Muscle of leg (tissue), 11 donors: ENCODE data around the gene NOXO1. TPM values are rescaled to one million over a fixed set of nuclear protein-coding genes. Genes with fewer than 3 reads are reported as not detected.

Source experiments
- DNase-seq: peaks from one replicate; pipeline ENCODE4 v3.0.0; 2013
- H3K27ac ChIP-seq: one replicate; pipeline ENCODE4 v1.5.1; 2013; ENCODE audit warnings: mild to moderate bottlenecking, low read length, control low read depth
- H3K27me3 ChIP-seq: one replicate; pipeline ENCODE4 v1.6.1; 2013; ENCODE audit warnings: low read length; ENCODE audit not compliant: control insufficient read depth, insufficient read depth
- H3K36me3 ChIP-seq: one replicate; pipeline ENCODE4 v1.6.1; 2013; ENCODE audit warnings: low read length; ENCODE audit not compliant: control insufficient read depth, insufficient read depth
- H3K4me1 ChIP-seq: one replicate; pipeline ENCODE4 v1.6.1; 2013; ENCODE audit warnings: low read length; ENCODE audit not compliant: control insufficient read depth, insufficient read depth
- H3K4me3 ChIP-seq: one replicate; pipeline ENCODE4 v1.5.1; 2013; ENCODE audit warnings: low read length, control low read depth
- H3K9me3 ChIP-seq: replicated peaks from 2 replicates; pipeline ENCODE4 v1.6.1; 2013; ENCODE audit warnings: low read depth, low read length; ENCODE audit not compliant: control insufficient read depth
- WGBS: methylation state at CpG from one replicate; pipeline ENCODE4 v1.1.5; 2013; ENCODE audit warnings: missing lambda C conversion rate; ENCODE audit not compliant: insufficient coverage; 5-methylcytosine and 5-hydroxymethylcytosine counted together
- polyA plus RNA-seq, 8 donors: library from polyadenylated mRNA; unstranded; fragments of 120-200 nt; gene quantifications; one replicate each; pipeline versions ENCODE4 v1.2.1 to v1.2.3, GENCODE V29; 2013; ENCODE audit warnings: inconsistent platforms in 1 of 8, low replicate concordance in 1 of 8; ENCODE audit not compliant: insufficient read length in 8 of 8, insufficient read depth in 1 of 8
- total RNA-seq: library from RNA; stranded (reverse); fragments of 120-200 nt; gene quantifications from one replicate; pipeline ENCODE4 v1.2.4, GENCODE V29; 2013

Gene NOXO1
- total and polyA plus RNA-seq, 9 donors = 0.29 to 1.7 (median 0.89) TPM

DNA sequence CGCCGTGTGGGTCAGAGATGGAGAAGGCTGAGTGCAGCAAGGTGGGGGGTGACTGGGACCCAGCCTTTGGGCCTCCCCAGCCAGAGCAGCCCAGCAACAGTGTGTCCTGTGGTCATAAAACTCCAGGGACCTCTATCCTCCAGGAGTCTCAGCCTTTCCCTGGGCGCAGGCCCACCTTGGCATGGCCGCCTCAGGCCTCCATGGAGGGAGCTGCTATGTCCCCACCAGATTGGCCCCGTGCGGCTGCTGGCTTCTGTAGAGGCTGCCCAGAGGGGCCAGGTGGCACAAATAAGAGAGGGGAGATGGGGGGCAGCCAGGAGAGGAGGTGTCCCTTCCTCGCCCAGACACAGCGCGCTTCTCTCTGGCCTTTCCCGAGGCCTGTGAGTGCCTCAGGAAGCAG lies 5.9 kb upstream of the NOXO1 start:
- 82% methylated on average over 8 of the region's 10 CpGs for WGBS
- no peaks in the 10 kb centered on the region for H3K9me3 ChIP-seq
- peaks cover 26% of the 10 kb centered on the region for H3K36me3 ChIP-seq
- H3K4me3 ChIP-seq = no peak overlapping the region
- H3K27ac ChIP-seq = no peak overlapping the region
- DNase-seq = no peak
- peaks cover 57% of the 10 kb centered on the region for H3K27me3 ChIP-seq
- H3K4me1 ChIP-seq = peaks cover 52% of the 10 kb centered on the region

DNA sequence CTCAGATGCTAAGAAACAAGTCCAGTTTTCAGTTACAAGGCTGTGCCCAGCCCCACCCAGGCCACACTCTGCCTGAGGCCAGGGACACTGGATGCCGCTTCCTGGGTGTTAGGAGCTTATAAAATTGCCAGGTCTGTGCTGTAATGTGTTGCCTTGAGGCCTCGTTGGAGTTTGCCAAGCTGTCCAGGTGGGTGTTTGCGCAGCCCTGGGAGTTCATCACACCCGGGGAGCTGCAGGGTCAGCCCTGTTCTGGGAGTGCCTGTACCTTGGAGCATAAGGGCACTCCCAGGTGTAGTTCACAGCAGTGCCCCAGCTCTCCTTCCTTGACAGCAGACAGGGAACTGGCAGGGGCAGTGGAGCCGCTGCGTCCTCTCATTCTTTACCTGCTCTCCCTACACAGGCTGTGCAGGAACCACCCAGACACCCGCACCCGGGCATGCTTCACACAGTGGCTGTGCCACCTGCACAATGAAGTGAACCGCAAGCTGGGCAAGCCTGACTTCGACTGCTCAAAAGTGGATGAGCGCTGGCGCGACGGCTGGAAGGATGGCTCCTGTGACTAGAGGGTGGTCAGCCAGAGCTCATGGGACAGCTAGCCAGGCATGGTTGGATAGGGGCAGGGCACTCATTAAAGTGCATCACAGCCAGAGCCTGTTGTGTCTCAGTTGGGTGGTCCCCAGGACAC lies 4.3 kb upstream of the NOXO1 start:
- DNase-seq = no peak
- H3K27ac ChIP-seq = no peak overlapping the region
- no peak overlapping the region for H3K4me3 ChIP-seq
- H3K4me1 ChIP-seq = peaks cover 55% of the 10 kb centered on the region
- H3K36me3 ChIP-seq = peaks cover 26% of the 10 kb centered on the region
- WGBS = 93% methylated on average over 13 of the region's 14 CpGs
- H3K9me3 ChIP-seq = no peaks in the 10 kb centered on the region
- peaks cover 60% of the 10 kb centered on the region for H3K27me3 ChIP-seq

GRCh38 chr16:1984347-1985225 lies 3.3 kb upstream of the NOXO1 start:
- no peaks in the 10 kb centered on the region for H3K9me3 ChIP-seq
- no peak overlapping the region for H3K27ac ChIP-seq
- peaks cover 26% of the 10 kb centered on the region for H3K36me3 ChIP-seq
- peak overlapping the region; percentile 64 for H3K4me3 ChIP-seq
- WGBS = 7% methylated on average over 51 of the region's 58 CpGs
- DNase-seq = peak; percentile 43
- H3K27me3 ChIP-seq = peaks cover 64% of the 10 kb centered on the region
- peaks cover 60% of the 10 kb centered on the region for H3K4me1 ChIP-seq

DNA sequence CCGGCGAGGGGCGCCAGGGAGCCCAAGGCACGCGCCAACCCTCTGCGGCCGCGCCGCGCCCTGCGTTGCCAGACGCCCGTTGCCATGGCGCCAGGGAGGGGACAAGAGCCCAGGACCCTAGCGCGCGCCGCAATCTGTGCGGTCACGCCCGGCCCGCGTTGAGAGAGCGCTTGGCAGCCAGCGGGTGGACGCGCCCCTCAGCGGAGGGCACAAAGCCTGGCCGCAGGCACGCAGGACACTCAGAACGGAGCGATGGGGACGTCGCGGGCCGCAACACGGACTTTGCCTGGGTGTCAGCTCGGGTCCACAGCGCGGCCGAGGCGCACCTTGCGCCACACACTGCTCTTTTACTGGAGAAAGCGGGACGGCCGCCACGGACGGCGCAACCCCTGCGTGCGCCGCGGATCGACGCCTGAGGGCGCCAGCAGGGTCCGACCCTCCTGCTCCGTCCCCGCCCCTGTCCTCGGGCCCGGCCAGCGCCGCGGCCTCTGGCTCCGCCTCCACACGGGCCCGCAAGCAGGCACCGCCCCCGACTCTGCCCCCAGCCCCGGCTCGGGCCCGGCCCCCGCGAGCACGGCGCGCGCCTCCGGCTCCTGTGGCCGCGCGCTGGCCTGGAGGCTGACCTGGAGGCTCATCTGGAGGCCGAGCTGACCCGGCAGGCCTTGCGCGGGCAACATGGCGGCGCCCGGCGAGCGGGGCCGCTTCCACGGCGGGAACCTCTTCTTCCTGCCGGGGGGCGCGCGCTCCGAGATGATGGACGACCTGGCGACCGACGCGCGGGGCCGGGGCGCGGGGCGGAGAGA lies 2.5 kb upstream of the NOXO1 start, which contains the start of gene GFER:
GFER (plus strand) TSS at position 650 of the 803 bp plus-strand sequence; CDS start at position 676, 26 bp downstream.
- WGBS = under 1% methylated on average over 101 of the region's 109 CpGs
- H3K9me3 ChIP-seq = no peaks in the 10 kb centered on the region
- DNase-seq = peak; percentile 97
- H3K4me1 ChIP-seq = peaks cover 56% of the 10 kb centered on the region
- H3K36me3 ChIP-seq = peaks cover 27% of the 10 kb centered on the region
- H3K27me3 ChIP-seq = peaks cover 64% of the 10 kb centered on the region
- H3K4me3 ChIP-seq = peak within 1 kb of the TSS; percentile 64
- H3K27ac ChIP-seq = peak within 1 kb of the TSS; percentile 79

GRCh38 chr16:1982991-1983543 lies 1.8 kb upstream of the NOXO1 start:
- H3K27me3 ChIP-seq = peaks cover 63% of the 10 kb centered on the region
- no peak for DNase-seq
- 16% methylated on average over 16 of the region's 19 CpGs for WGBS
- peak overlapping the region; percentile 24 for H3K27ac ChIP-seq
- peaks cover 34% of the 10 kb centered on the region for H3K36me3 ChIP-seq
- peaks cover 56% of the 10 kb centered on the region for H3K4me1 ChIP-seq
- H3K4me3 ChIP-seq = peak overlapping the region; percentile 58
- no peaks in the 10 kb centered on the region for H3K9me3 ChIP-seq

DNA sequence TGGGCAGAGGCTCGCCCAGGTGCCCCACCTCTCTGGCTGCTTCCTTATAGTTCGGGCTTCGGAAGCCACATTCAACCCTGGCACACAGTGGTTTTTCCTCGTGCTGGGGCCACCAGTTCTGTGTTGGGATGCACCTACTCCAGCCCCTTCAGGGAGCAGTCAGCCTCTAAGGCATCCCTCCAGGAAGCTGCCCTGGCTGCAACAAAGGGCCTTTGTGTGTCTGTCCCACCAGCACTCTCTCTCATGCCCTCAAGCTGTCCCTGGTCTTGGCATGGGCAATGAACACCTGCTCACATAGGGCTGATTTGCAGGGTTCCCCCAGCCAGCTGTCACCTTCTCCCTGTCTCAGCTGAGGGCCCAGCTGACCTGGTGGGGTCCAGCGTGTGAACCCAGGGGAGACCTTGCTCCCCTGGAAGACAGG lies 754 bp upstream of the NOXO1 start:
- H3K9me3 ChIP-seq = no peaks in the 10 kb centered on the region
- no peak overlapping the region for H3K4me3 ChIP-seq
- peak overlapping the region; percentile 47 for H3K27ac ChIP-seq
- peaks cover 56% of the 10 kb centered on the region for H3K4me1 ChIP-seq
- peaks cover 61% of the 10 kb centered on the region for H3K27me3 ChIP-seq
- WGBS = 66% methylated on average over 4 of the region's 5 CpGs
- DNase-seq = peak; percentile 77
- H3K36me3 ChIP-seq = peaks cover 41% of the 10 kb centered on the region

GRCh38 chr16:1980770-1981087 lies 540 bp downstream of the NOXO1 start:
- DNase-seq = no peak
- peaks cover 60% of the 10 kb centered on the region for H3K27me3 ChIP-seq

DNA sequence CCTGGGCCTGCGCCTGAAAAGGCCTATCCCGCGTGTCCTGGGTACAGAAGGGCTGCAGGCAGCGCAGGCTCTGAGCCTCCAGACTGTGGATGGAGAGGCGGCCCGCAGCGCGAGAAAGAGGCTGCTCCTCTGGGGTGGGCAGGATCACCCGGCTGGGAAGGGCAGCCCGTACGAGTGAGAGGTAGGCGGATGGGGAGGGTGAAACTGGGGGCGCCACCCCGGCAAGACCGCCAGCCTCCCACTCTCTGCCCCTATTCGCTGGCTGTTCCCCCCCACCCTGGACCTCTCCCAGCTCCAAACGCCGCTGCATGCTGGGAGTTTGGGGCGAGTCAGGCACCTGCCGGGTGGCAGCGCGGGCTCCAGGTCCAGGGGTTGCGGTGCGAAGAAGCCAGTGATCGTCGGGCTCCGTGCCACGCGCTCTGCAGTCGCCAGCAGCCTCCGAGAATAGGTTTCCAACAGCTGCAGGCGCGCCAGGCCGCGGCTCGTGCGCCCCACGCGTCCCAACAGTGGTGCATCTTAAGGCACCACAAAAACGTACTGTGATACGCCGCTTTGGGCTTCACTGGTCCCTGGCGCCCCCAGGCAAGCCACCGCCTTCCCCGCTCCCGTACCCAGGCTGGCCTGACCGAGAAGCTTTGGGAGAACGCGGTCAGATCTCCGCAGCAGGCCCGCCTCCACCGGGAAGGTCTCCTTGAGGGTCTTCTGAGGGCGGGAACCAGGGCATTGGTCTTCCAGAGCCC lies 1.1 kb downstream of the NOXO1 start:
- Histone ChIP-seq H3K4me3 (no peak overlapping the region), H3K36me3 (peaks cover 41% of the 10 kb centered on the region), H3K4me1 (peaks cover 54% of the 10 kb centered on the region), H3K9me3 (no peaks in the 10 kb centered on the region), H3K27me3 (peaks cover 60% of the 10 kb centered on the region), H3K27ac (no peak overlapping the region)
- DNase-seq = peak; percentile 56
- 4% methylated on average over 47 of the region's 53 CpGs for WGBS

More at GRCh38 chr16:1980770-1981087, 540 bp downstream of the NOXO1 start:
- WGBS = 21% methylated on average over 16 of the region's 16 CpGs
- Histone ChIP-seq H3K27ac (no peak overlapping the region), H3K9me3 (no peaks in the 10 kb centered on the region), H3K4me1 (peaks cover 56% of the 10 kb centered on the region), H3K36me3 (peaks cover 41% of the 10 kb centered on the region), H3K4me3 (no peak overlapping the region)

DNA sequence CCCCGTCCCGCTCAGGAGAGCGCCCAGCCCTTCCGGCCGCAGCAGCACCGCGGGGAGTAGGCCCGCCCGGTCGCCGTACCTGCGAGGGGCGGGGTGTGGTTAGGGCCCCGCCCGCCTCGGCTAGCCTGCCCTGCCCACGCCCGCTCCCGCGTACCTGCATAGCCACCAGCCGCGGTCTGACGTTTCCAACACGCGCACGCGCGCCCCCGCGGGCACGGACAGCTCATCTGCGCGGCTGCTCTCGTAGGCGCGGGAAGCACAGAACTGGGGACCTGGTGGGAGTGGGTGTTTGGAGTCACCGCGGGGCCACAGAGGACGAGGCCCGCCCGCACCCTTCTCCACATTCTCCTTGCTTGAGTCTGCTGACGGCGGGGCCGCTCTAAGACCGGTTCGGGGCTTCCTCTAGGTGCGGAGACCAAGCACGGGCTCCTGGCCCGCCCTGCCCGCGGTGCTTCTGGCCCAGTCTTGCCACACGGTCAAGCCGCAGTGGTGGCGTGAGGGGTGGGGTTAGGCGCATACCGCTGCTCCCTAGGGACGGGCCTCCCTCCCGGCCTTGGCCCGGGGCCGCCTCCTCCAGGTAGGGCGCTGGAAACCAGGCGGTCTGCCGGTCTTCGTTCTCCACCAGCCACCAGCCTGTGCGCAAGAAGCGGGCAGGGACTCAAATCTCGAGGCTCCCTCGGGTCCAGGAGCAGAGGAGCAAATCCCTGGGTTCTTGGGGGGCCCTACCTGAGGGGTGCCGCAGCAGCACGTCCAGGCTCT lies 1.8 kb downstream of the NOXO1 start:
- Histone ChIP-seq H3K27ac (no peak overlapping the region), H3K4me3 (no peak overlapping the region), H3K27me3 (peaks cover 60% of the 10 kb centered on the region)

More for the DNA sequence above, 1.8 kb downstream of the NOXO1 start:
- Histone ChIP-seq H3K36me3 (peaks cover 45% of the 10 kb centered on the region), H3K4me1 (peaks cover 46% of the 10 kb centered on the region), H3K9me3 (no peaks in the 10 kb centered on the region)
- WGBS = 15% methylated on average over 46 of the region's 70 CpGs
- no peak for DNase-seq
